Left ventricle myocardium inferior (tissue), 1 donor: Measurements from ENCODE around the gene CRTC2. TPM values are rescaled to one million over a fixed set of nuclear protein-coding genes. Genes with fewer than 3 reads are reported as not detected.
"Not testable (repeated sequence)": the region's sequence is repeated elsewhere in the genome, so short reads cannot be mapped to it uniquely, and the experiment has no call there.

Experiments
- DNase-seq: peaks from one replicate; pipeline ENCODE4 v3.0.0-alpha.2; 2020
- H3K27ac ChIP-seq: fragments of 200-600 bp; replicated peaks from 2 replicates; pipeline ENCODE4 v1.8.0; 2021
- H3K27me3 ChIP-seq: fragments of 200-600 bp; 2 replicates; pipeline ENCODE4 v1.8.0; 2021; ENCODE audit warnings: low read depth
- H3K36me3 ChIP-seq: fragments of 200-600 bp; 2 replicates; pipeline ENCODE4 v1.8.0; 2021
- H3K4me1 ChIP-seq: fragments of 200-600 bp; 2 replicates; pipeline ENCODE4 v1.8.0; 2021
- H3K4me3 ChIP-seq: fragments of 200-600 bp; 2 replicates; pipeline ENCODE4 v1.8.0; 2021; ENCODE audit warnings: mild to moderate bottlenecking, moderate library complexity
- H3K9me3 ChIP-seq: fragments of 200-600 bp; replicated peaks from 2 replicates; pipeline ENCODE4 v1.8.0; 2021
- CTCF ChIP-seq: fragments of 200-600 bp; IDR thresholded peaks from 2 replicates; pipeline ENCODE4 v1.8.0; 2021; ENCODE audit warnings: antibody characterized with exemption, mild to moderate bottlenecking, borderline replicate concordance
- intact Hi-C: fragments of 100-400 bp; cut with micrococcal nuclease; formaldehyde crosslinking; loops from one replicate; pipeline ENCODE4 v1.11.0; 2022
- long read RNA-seq: library from polyadenylated mRNA; unstranded; transcript quantifications from one replicate; pipeline ENCODE4 v2.0.0, GENCODE V29; 2021
- total RNA-seq: library from RNA; stranded (reverse); fragmentation: NEBNext Ultra II Directional; extraction: Animal tissue kit (Norgen Biotek cat#: 25700); gene quantifications from one replicate; pipeline ENCODE4 v1.2.1, GENCODE V29; 2021
- donor health status: DM: no; HTN: yes; CAD: no; lungs with severe emphysema.

Gene CRTC2, protein sequence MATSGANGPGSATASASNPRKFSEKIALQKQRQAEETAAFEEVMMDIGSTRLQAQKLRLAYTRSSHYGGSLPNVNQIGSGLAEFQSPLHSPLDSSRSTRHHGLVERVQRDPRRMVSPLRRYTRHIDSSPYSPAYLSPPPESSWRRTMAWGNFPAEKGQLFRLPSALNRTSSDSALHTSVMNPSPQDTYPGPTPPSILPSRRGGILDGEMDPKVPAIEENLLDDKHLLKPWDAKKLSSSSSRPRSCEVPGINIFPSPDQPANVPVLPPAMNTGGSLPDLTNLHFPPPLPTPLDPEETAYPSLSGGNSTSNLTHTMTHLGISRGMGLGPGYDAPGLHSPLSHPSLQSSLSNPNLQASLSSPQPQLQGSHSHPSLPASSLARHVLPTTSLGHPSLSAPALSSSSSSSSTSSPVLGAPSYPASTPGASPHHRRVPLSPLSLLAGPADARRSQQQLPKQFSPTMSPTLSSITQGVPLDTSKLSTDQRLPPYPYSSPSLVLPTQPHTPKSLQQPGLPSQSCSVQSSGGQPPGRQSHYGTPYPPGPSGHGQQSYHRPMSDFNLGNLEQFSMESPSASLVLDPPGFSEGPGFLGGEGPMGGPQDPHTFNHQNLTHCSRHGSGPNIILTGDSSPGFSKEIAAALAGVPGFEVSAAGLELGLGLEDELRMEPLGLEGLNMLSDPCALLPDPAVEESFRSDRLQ
- 19.7 TPM for total RNA-seq
- long read RNA-seq, transcript CRTC2-203 (14 exons, 2,644 nt) = major isoform, 9 of 31 reads
- long read RNA-seq, partial matches to known transcripts = 20 of 31 reads
- long read RNA-seq, other reads (novel, unspliced or antisense) = 2 of 31 reads

DNA sequence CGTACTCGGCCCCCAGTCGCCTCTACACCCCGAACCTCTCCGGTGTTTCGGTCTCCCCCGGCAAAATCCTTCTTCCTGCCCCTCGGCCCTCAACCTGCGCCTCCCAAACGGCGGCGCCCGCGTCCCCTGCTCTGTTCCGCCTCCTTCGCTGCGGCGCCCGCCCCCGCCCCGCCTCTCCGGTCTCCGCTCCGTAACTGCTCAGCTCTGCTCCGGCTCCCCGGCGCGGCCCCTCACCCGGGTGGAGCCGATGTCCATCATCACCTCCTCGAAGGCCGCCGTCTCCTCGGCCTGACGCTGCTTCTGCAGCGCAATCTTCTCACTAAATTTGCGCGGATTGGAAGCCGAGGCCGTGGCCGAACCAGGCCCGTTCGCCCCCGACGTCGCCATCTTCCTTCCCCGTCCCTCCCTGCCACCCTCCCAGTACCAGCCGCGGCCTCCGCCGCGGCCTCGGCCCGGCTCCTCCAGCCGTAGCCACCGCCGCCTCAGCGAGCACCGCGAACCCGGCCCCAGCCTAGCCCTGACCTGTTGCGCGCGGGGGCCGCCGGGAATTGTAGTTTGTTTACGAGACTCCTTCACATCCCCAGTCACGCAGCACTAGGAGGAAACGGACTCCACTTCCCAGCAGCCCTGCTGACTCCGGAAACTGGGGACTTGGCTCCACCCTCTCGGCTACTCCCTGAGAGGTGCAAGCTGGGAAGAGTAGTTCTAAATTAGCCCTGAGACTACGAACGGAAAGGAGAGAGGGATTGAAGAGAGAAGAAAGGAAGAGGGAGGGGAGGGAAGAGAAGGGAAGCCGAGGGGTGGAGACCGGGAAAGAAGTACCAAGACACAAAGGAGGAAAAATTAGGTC lies at the start of gene CRTC2:
CRTC2 (minus strand) TSS at position 502 of the 850 bp plus-strand sequence; CDS start at position 387, 115 bp downstream.
- peak; percentile 99 for DNase-seq
- intact Hi-C loops = no loop called here
- peak within 1 kb of the TSS; percentile 98 for H3K27ac ChIP-seq
- H3K27me3 ChIP-seq = no peaks in the 10 kb centered on the region
- H3K4me3 ChIP-seq = peak within 1 kb of the TSS; percentile 98
- peaks cover 28% of the 10 kb centered on the region for H3K36me3 ChIP-seq
- H3K9me3 ChIP-seq = no peaks in the 10 kb centered on the region
- H3K4me1 ChIP-seq = peaks cover 91% of the 10 kb centered on the region
- no peak for TF ChIP-seq CTCF

GRCh38 chr1:154006136-154006535 lies 47.7 kb upstream of the CRTC2 start:
- DNase-seq = no peak
- Histone ChIP-seq H3K27me3 (no peaks in the 10 kb centered on the region), H3K36me3 (no peaks in the 10 kb centered on the region), H3K9me3 (no peaks in the 10 kb centered on the region), H3K4me3 (no peak overlapping the region), H3K27ac (no peak overlapping the region), H3K4me1 (no peaks in the 10 kb centered on the region)
- no peak for TF ChIP-seq CTCF
- intact Hi-C loops = no loop called here

DNA sequence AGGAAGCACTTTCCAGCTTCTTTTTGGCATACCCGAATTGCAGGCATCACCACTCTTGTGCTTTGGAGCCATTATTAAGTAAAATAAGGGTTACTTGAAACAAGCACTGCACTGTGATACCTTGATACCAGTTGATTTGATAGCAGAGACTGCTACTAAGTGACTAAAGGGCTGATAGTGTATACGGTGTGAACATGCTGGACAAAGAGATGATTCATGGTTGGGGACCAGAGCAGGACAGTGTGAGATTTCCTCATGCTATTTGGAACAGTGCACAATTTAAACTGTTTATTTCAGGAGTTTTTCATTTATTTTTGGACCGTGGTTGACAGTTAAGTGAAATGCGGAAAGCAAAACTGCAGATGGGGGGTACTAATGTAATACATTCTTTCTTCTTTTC lies 42.0 kb upstream of the CRTC2 start:
- DNase-seq = no peak
- intact Hi-C loops = no loop called here
- Histone ChIP-seq H3K4me3 (no peak overlapping the region), H3K4me1 (no peaks in the 10 kb centered on the region), H3K27ac (no peak overlapping the region), H3K36me3 (peaks cover 8% of the 10 kb centered on the region), H3K9me3 (no peaks in the 10 kb centered on the region), H3K27me3 (no peaks in the 10 kb centered on the region)
- no peak for TF ChIP-seq CTCF

DNA sequence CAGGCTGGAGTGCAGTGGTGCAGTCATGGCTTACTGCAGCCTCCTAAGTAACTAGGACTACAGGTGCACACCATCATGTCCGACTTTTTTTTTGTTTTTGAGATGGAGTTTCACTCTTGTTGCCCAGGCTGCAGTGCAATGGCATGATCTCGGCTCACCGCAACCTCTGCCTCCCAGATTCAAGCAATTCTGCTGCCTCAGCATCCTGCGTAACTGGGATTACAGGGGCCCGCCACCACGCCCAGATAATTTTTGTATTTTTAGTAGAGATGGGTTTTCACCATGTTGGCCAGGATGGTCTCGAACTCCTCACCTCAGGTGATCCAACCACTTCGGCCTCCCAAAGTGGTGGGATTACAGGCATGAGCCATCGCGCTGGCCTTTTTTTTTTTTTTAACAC lies 38.5 kb upstream of the CRTC2 start:
- H3K27ac ChIP-seq, H3K27me3 ChIP-seq, intact Hi-C loops, H3K9me3 ChIP-seq, DNase-seq, H3K4me3 ChIP-seq: not testable (repeated sequence)
- peaks cover 26% of the 10 kb centered on the region for H3K4me1 ChIP-seq
- peaks cover 44% of the 10 kb centered on the region for H3K36me3 ChIP-seq

- no peak for DNase-seq
- Histone ChIP-seq H3K4me1 (peaks cover 38% of the 10 kb centered on the region), H3K9me3 (no peaks in the 10 kb centered on the region), H3K4me3 (no peak overlapping the region), H3K27me3 (no peaks in the 10 kb centered on the region), H3K27ac (no peak overlapping the region), H3K36me3 (peaks cover 48% of the 10 kb centered on the region)
- TF ChIP-seq CTCF = no peak
- intact Hi-C loops = no loop called here
These were observed 37.2 kb upstream of the CRTC2 start for GRCh38 chr1:153995640-153996039.
